ENCODE data around the gene GAS5. TPM values are rescaled to one million over a fixed set of nuclear protein-coding genes. Genes with fewer than 3 reads are reported as not detected.

Gene GAS5
- total and polyA plus RNA-seq, 9 of the 15 experiments (the other 6 are each of a cell fraction or from before 2014, with no cell fraction given) = 565 to 1,860 (median 1,006) TPM

GRCh38 chr1:173878251-173878650 lies 10.5 kb upstream of the GAS5 start (continued):
- TF ChIP-seq ZNF280A (IDR thresholded peaks at IDR 0.05; ENCODE audit: low read depth, partially characterized antibody) (no peak), E4F1 (CRISPR knock-in tag; IDR thresholded peaks at IDR 0.05; ENCODE audit: borderline replicate concordance) (no peak), TFE3 (CRISPR knock-in tag; IDR thresholded peaks at IDR 0.05) (no peak), MTA2 (IDR thresholded peaks at IDR 0.05; ENCODE audit: low read depth) (no peak), MCM7 (IDR thresholded peaks at IDR 0.05) (no peak), ZEB2 (IDR thresholded peaks at IDR 0.05) (no peak), JUND (IDR thresholded peaks at IDR 0.05; ENCODE audit: borderline replicate concordance, low read depth, low read length) (no peak), JUND (tag; IDR thresholded peaks at IDR 0.05; ENCODE audit: borderline replicate concordance, low read depth, low read length) (no peak), HNRNPL (IDR thresholded peaks at IDR 0.05; ENCODE audit: low read depth, low read length) (no peak), ZNF592 (IDR thresholded peaks at IDR 0.05) (no peak), ZNF41 (CRISPR knock-in tag; conservative IDR thresholded peaks at IDR 0.05) (no peak)
